GM23338 (cell line): Measurements from ENCODE around the gene PYGO2. TPM values are rescaled to one million over a fixed set of nuclear protein-coding genes. Genes with fewer than 3 reads are reported as not detected.

ENCODE experiments used
- ATAC-seq: fragments of 200-7000 bp; cut with Tn5 transposase; 3 replicates; pipeline ENCODE4 v1.9.1; 2020
- DNase-seq: peaks from one replicate; pipeline ENCODE4 v3.0.0-alpha.2; 2015; ENCODE audit warnings: low spot score
- H2AFZ ChIP-seq: fragments of 200-600 bp; sonication (generic); 2 replicates; pipeline ENCODE4 v1.8.0; 2016; ENCODE audit warnings: antibody characterized with exemption, mild to moderate bottlenecking, moderate library complexity
- H3F3A ChIP-seq: fragments of 200-600 bp; sonication (generic); replicated peaks from 2 replicates; pipeline ENCODE4 v1.8.0; 2017; ENCODE audit warnings: antibody characterized with exemption, mixed run types, low read depth
- H3K27ac ChIP-seq: fragments of 200-600 bp; sonication (generic); 2 replicates; pipeline ENCODE4 v1.6.1; 2016; ENCODE audit warnings: low read depth
- H3K27me3 ChIP-seq: fragments of 200-600 bp; sonication (generic); 2 replicates; pipeline ENCODE4 v1.8.0; 2016; ENCODE audit warnings: mild to moderate bottlenecking, mixed run types, moderate library complexity; ENCODE audit not compliant: insufficient read depth
- H3K36me3 ChIP-seq: fragments of 200-600 bp; sonication (generic); 2 replicates; pipeline ENCODE4 v1.8.0; 2016; ENCODE audit warnings: mild to moderate bottlenecking; ENCODE audit not compliant: insufficient read depth
- H3K4me1 ChIP-seq: fragments of 200-600 bp; sonication (generic); 2 replicates; pipeline ENCODE4 v1.8.0; 2016; ENCODE audit warnings: mild to moderate bottlenecking, moderate library complexity; ENCODE audit not compliant: insufficient read depth
- H3K4me2 ChIP-seq: fragments of 200-600 bp; sonication (generic); 2 replicates; pipeline ENCODE4 v1.7.1; 2017; ENCODE audit warnings: mixed run types
- H3K4me3 ChIP-seq: fragments of 200-600 bp; sonication (generic); 2 replicates; pipeline ENCODE4 v1.6.1; 2016; ENCODE audit warnings: mixed run types
- H3K79me2 ChIP-seq: fragments of 200-600 bp; sonication (generic); replicated peaks from 2 replicates; pipeline ENCODE4 v1.8.0; 2017; ENCODE audit warnings: mild to moderate bottlenecking; ENCODE audit not compliant: insufficient read depth
- H3K9me2 ChIP-seq: fragments of 200-600 bp; sonication (generic); 2 replicates; pipeline ENCODE4 v1.8.0; 2017; ENCODE audit not compliant: insufficient read depth
- H4K20me1 ChIP-seq: fragments of 200-600 bp; sonication (generic); replicated peaks from 2 replicates; pipeline ENCODE4 v1.8.0; 2017; ENCODE audit warnings: mild to moderate bottlenecking; ENCODE audit not compliant: insufficient read depth
- H3K27ac Mint-ChIP-seq: 2 replicates; pipeline ENCODE4 v1.8.0; 2020; ENCODE audit warnings: inconsistent platforms, mild to moderate bottlenecking, moderate library complexity, mixed read lengths
- H3K27me3 Mint-ChIP-seq: 3 replicates; pipeline ENCODE4 v1.8.0; 2022; ENCODE audit warnings: low read depth, mild to moderate bottlenecking, moderate library complexity, mixed read lengths, inconsistent platforms; ENCODE audit not compliant: insufficient read depth, poor library complexity
- H3K36me3 Mint-ChIP-seq: 3 replicates; pipeline ENCODE4 v1.8.0; 2021; ENCODE audit warnings: low read depth, mild to moderate bottlenecking, inconsistent platforms, moderate library complexity, mixed read lengths
- H3K4me1 Mint-ChIP-seq: 3 replicates; pipeline ENCODE4 v1.8.0; 2020; ENCODE audit warnings: mild to moderate bottlenecking, inconsistent platforms, mixed read lengths
- H3K4me3 Mint-ChIP-seq: 3 replicates; pipeline ENCODE4 v1.8.0; 2021; ENCODE audit warnings: moderate library complexity, mild to moderate bottlenecking, inconsistent platforms, mixed read lengths
- H3K9me3 Mint-ChIP-seq: 3 replicates; pipeline ENCODE4 v1.8.0; 2020; ENCODE audit warnings: moderate library complexity, mild to moderate bottlenecking, inconsistent platforms, mixed read lengths
- CTCF ChIP-seq, 2 experiments: fragments of 200-600 bp in 1 of 2; sonication (generic) in 1 of 2; conservative IDR thresholded peaks; 2 replicates each; pipeline versions ENCODE4 v1.5.1 to v1.6.1; 2016 to 2017; ENCODE audit warnings: antibody characterized with exemption in 2 of 2, low read depth in 2 of 2, mild to moderate bottlenecking in 2 of 2, moderate library complexity in 1 of 2
- EZH2 ChIP-seq: fragments of 200-600 bp; sonication (generic); IDR thresholded peaks from one replicate; pipeline ENCODE4 v1.8.0; 2017; ENCODE audit warnings: antibody characterized with exemption, mild to moderate bottlenecking, low read depth; ENCODE audit not compliant: unreplicated experiment
- EZH2phosphoT487 ChIP-seq: fragments of 200-600 bp; sonication (generic); IDR thresholded peaks from one replicate; pipeline ENCODE4 v1.8.1; 2018; ENCODE audit warnings: antibody characterized with exemption; ENCODE audit not compliant: unreplicated experiment
- JUNB ChIP-seq: IDR thresholded peaks from one replicate; pipeline ENCODE4 v1.6.1; 2016; ENCODE audit warnings: antibody characterized with exemption; ENCODE audit not compliant: unreplicated experiment
- POLR2AphosphoS5 ChIP-seq: IDR thresholded peaks from 2 replicates; pipeline ENCODE4 v1.6.1; 2016; ENCODE audit warnings: antibody characterized with exemption, low read depth
- REST ChIP-seq: IDR thresholded peaks from one replicate; pipeline ENCODE4 v1.6.1; 2018; ENCODE audit warnings: antibody characterized with exemption; ENCODE audit not compliant: unreplicated experiment
- STAT1 ChIP-seq: IDR thresholded peaks from one replicate; pipeline ENCODE4 v1.6.1; 2016; ENCODE audit warnings: antibody characterized with exemption; ENCODE audit not compliant: unreplicated experiment
- ZNF114 ChIP-seq: fragments of 250-450 bp; sonication (Bioruptor Pico); IDR thresholded peaks from 2 replicates; pipeline ENCODE4 v1.5.0; 2020; ENCODE audit warnings: mild to moderate bottlenecking, moderate library complexity
- ZNF331 ChIP-seq: fragments of 250-450 bp; sonication (Bioruptor Pico); IDR thresholded peaks from 2 replicates; pipeline ENCODE4 v1.5.0; 2020; ENCODE audit warnings: low read depth, mild to moderate bottlenecking, moderate library complexity
- polyA plus RNA-seq: library from polyadenylated mRNA; unstranded; fragments of >200 nt; fragmentation: Nextera tagmentation; extraction: Ambion mirVana; gene quantifications from 2 replicates; pipeline ENCODE4 v1.2.1, GENCODE V29; 2016
- total RNA-seq: library from RNA; depleted of rRNA; stranded (reverse); fragments of >200 nt; shearing (Covaris generic); gene quantifications from 2 replicates; pipeline ENCODE4 v1.2.3, GENCODE V29; 2014
- TF ChIP-seq, protein P1 (sequence below): fragments of 250-450 bp; sonication (Bioruptor Pico); IDR thresholded peaks from 2 replicates; pipeline ENCODE4 v1.5.0; 2020; ENCODE audit warnings: mild to moderate bottlenecking, moderate library complexity

PYGO2 gene
- total and polyA plus RNA-seq, 2 experiments from 2014 or later: 11.0 to 29.0 TPM

GRCh38 chr1:154931940-154932487 lies 29.6 kb downstream of the PYGO2 start:
- Mint-ChIP-seq H3K4me3 (no peak overlapping the region), H3K27ac (no peak overlapping the region), H3K4me1 (peaks cover 3% of the 10 kb centered on the region), H3K36me3 (peaks cover 14% of the 10 kb centered on the region; the same call in 1 of the 3 replicates), H3K9me3 (peaks cover 3% of the 10 kb centered on the region; the same call in 1 of the 3 replicates), H3K27me3 (peaks cover 7% of the 10 kb centered on the region)
- no peaks in the 10 kb centered on the region for H3K36me3 ChIP-seq
- no peaks in the 10 kb centered on the region; the same call in 1 of the 2 replicates for H3K9me2 ChIP-seq
- peaks cover 5% of the 10 kb centered on the region; the same call in 1 of the 2 replicates for H3K4me1 ChIP-seq
- no peaks in the 10 kb centered on the region for H4K20me1 ChIP-seq
- no peak overlapping the region for H3K4me3 ChIP-seq
- no peaks in the 10 kb centered on the region; the same call in 1 of the 2 replicates for H3F3A ChIP-seq
- no peak for TF ChIP-seq ZNF114 (CRISPR knock-in tag)
- no peak for TF ChIP-seq JUNB
- no peak overlapping the region for H2AFZ ChIP-seq
- no peaks in the 10 kb centered on the region; the same call in 1 of the 2 replicates for H3K27me3 ChIP-seq
- no peak overlapping the region for H3K4me2 ChIP-seq
- no peak overlapping the region for H3K27ac ChIP-seq
- H3K79me2 ChIP-seq: no peaks in the 10 kb centered on the region; the same call in 1 of the 2 replicates
- DNase-seq (no peak), ATAC-seq (no peak)

- H3K36me3 ChIP-seq: no peaks in the 10 kb centered on the region
- no peaks in the 10 kb centered on the region for H3K9me2 ChIP-seq
- Mint-ChIP-seq H3K27ac (no peak overlapping the region), H3K4me3 (no peak overlapping the region), H3K9me3 (no peaks in the 10 kb centered on the region), H3K36me3 (peaks cover 23% of the 10 kb centered on the region), H3K27me3 (peaks cover 5% of the 10 kb centered on the region), H3K4me1 (no peaks in the 10 kb centered on the region)
- ATAC-seq (no peak), DNase-seq (no peak)
- no peaks in the 10 kb centered on the region; the same call in 1 of the 2 replicates for H3K4me1 ChIP-seq
- H3K27ac ChIP-seq: no peak overlapping the region
- H3K4me2 ChIP-seq: no peak overlapping the region
- no peaks in the 10 kb centered on the region for H3K79me2 ChIP-seq
- H2AFZ ChIP-seq: no peak overlapping the region
- H4K20me1 ChIP-seq: no peaks in the 10 kb centered on the region; the same call in 1 of the 2 replicates
- H3K4me3 ChIP-seq: no peak overlapping the region
- H3F3A ChIP-seq: no peaks in the 10 kb centered on the region
- no peaks in the 10 kb centered on the region for H3K27me3 ChIP-seq
- TF ChIP-seq JUNB (no peak), EZH2phosphoT487 (no peak), POLR2AphosphoS5 (no peak), EZH2 (no peak), ZNF331 (no peak), REST (no peak), STAT1 (no peak), CTCF (conservative IDR thresholded peaks at IDR 0.05; ENCODE audit: low read depth in 2 of 2) (no peak)
- TF ChIP-seq, protein P1, sequence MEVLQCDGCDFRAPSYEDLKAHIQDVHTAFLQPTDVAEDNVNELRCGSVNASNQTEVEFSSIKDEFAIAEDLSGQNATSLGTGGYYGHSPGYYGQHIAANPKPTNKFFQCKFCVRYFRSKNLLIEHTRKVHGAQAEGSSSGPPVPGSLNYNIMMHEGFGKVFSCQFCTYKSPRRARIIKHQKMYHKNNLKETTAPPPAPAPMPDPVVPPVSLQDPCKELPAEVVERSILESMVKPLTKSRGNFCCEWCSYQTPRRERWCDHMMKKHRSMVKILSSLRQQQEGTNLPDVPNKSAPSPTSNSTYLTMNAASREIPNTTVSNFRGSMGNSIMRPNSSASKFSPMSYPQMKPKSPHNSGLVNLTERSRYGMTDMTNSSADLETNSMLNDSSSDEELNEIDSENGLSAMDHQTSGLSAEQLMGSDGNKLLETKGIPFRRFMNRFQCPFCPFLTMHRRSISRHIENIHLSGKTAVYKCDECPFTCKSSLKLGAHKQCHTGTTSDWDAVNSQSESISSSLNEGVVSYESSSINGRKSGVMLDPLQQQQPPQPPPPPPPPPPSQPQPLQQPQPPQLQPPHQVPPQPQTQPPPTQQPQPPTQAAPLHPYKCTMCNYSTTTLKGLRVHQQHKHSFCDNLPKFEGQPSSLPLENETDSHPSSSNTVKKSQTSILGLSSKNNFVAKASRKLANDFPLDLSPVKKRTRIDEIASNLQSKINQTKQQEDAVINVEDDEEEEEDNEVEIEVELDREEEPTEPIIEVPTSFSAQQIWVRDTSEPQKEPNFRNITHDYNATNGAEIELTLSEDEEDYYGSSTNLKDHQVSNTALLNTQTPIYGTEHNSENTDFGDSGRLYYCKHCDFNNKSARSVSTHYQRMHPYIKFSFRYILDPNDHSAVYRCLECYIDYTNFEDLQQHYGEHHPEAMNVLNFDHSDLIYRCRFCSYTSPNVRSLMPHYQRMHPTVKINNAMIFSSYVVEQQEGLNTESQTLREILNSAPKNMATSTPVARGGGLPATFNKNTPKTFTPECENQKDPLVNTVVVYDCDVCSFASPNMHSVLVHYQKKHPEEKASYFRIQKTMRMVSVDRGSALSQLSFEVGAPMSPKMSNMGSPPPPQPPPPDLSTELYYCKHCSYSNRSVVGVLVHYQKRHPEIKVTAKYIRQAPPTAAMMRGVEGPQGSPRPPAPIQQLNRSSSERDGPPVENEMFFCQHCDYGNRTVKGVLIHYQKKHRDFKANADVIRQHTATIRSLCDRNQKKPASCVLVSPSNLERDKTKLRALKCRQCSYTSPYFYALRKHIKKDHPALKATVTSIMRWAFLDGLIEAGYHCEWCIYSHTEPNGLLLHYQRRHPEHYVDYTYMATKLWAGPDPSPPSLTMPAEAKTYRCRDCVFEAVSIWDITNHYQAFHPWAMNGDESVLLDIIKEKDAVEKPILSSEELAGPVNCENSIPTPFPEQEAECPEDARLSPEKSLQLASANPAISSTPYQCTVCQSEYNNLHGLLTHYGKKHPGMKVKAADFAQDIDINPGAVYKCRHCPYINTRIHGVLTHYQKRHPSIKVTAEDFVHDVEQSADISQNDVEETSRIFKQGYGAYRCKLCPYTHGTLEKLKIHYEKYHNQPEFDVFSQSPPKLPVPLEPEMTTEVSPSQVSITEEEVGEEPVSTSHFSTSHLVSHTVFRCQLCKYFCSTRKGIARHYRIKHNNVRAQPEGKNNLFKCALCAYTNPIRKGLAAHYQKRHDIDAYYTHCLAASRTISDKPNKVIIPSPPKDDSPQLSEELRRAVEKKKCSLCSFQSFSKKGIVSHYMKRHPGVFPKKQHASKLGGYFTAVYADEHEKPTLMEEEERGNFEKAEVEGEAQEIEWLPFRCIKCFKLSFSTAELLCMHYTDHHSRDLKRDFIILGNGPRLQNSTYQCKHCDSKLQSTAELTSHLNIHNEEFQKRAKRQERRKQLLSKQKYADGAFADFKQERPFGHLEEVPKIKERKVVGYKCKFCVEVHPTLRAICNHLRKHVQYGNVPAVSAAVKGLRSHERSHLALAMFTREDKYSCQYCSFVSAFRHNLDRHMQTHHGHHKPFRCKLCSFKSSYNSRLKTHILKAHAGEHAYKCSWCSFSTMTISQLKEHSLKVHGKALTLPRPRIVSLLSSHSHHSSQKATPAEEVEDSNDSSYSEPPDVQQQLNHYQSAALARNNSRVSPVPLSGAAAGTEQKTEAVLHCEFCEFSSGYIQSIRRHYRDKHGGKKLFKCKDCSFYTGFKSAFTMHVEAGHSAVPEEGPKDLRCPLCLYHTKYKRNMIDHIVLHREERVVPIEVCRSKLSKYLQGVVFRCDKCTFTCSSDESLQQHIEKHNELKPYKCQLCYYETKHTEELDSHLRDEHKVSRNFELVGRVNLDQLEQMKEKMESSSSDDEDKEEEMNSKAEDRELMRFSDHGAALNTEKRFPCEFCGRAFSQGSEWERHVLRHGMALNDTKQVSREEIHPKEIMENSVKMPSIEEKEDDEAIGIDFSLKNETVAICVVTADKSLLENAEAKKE (CRISPR knock-in tag): no peak
These were observed 35.4 kb downstream of the PYGO2 start for GRCh38 chr1:154926201-154926600.
